IPS-15b (cell line): Measurements from ENCODE around the gene BACH2.
"Not testable (repeated sequence)": the region's sequence is repeated elsewhere in the genome, so short reads cannot be mapped to it uniquely, and the experiment has no call there.

Source experiments
- H3K27me3 ChIP-seq: one replicate; pipeline ENCODE4 v1.6.1; 2013; ENCODE audit warnings: low read length; ENCODE audit not compliant: control insufficient read depth, insufficient read depth
- H3K36me3 ChIP-seq: one replicate; pipeline ENCODE4 v1.6.1; 2013; ENCODE audit warnings: low read length; ENCODE audit not compliant: control insufficient read depth, insufficient read depth
- H3K4me1 ChIP-seq: one replicate; pipeline ENCODE4 v1.6.1; 2013; ENCODE audit warnings: mild to moderate bottlenecking, low read length; ENCODE audit not compliant: control insufficient read depth, insufficient read depth
- H3K4me3 ChIP-seq: one replicate; pipeline ENCODE4 v1.5.1; 2013; ENCODE audit warnings: low read depth, low read length
- H3K9ac ChIP-seq: one replicate; pipeline ENCODE4 v1.6.1; 2013; ENCODE audit warnings: low read depth, mild to moderate bottlenecking, low read length
- H3K9me3 ChIP-seq: one replicate; pipeline ENCODE4 v1.6.1; 2013; ENCODE audit warnings: mild to moderate bottlenecking, low read length; ENCODE audit not compliant: control insufficient read depth, insufficient read depth

The BACH2 gene

GRCh38 chr6:90216072-90216977, 80.3 kb downstream of the BACH2 start:
- peaks cover 38% of the 10 kb centered on the region for H3K4me1 ChIP-seq
- peak overlapping the region; percentile 27 for H3K9ac ChIP-seq

GRCh38 chr6:90214966-90215365, 81.7 kb downstream of the BACH2 start:
- Histone ChIP-seq H3K4me1 (peaks cover 38% of the 10 kb centered on the region), H3K9me3 (no peaks in the 10 kb centered on the region), H3K4me3 (no peak overlapping the region), H3K27me3 (no peaks in the 10 kb centered on the region), H3K36me3 (no peaks in the 10 kb centered on the region), H3K9ac (no peak overlapping the region)

More at GRCh38 chr6:90216072-90216977, 80.3 kb downstream of the BACH2 start:
- no peaks in the 10 kb centered on the region for H3K9me3 ChIP-seq
- no peaks in the 10 kb centered on the region for H3K27me3 ChIP-seq
- H3K4me3 ChIP-seq = no peak overlapping the region
- H3K36me3 ChIP-seq = no peaks in the 10 kb centered on the region

GRCh38 chr6:90214461-90214860, 82.2 kb downstream of the BACH2 start:
- Histone ChIP-seq H3K4me1 (peaks cover 35% of the 10 kb centered on the region), H3K9ac (no peak overlapping the region), H3K9me3 (no peaks in the 10 kb centered on the region), H3K36me3 (no peaks in the 10 kb centered on the region), H3K4me3 (no peak overlapping the region), H3K27me3 (no peaks in the 10 kb centered on the region)

- H3K9ac ChIP-seq = no peak overlapping the region
- H3K4me3 ChIP-seq = no peak overlapping the region
- no peaks in the 10 kb centered on the region for H3K9me3 ChIP-seq
- H3K36me3 ChIP-seq = no peaks in the 10 kb centered on the region
- H3K4me1 ChIP-seq = peaks cover 18% of the 10 kb centered on the region
- no peaks in the 10 kb centered on the region for H3K27me3 ChIP-seq
Observed at GRCh38 chr6:90212274-90212673, 84.4 kb downstream of the BACH2 start.

GRCh38 chr6:90209527-90209926, 87.1 kb downstream of the BACH2 start:
- Histone ChIP-seq H3K4me1 (no peaks in the 10 kb centered on the region), H3K4me3 (no peak overlapping the region), H3K9ac (no peak overlapping the region)

GRCh38 chr6:90208690-90209089, 88.0 kb downstream of the BACH2 start:
- H3K4me3 ChIP-seq, H3K36me3 ChIP-seq, H3K9ac ChIP-seq, H3K4me1 ChIP-seq, H3K27me3 ChIP-seq, H3K9me3 ChIP-seq: not testable (repeated sequence)

More at GRCh38 chr6:90209527-90209926, 87.1 kb downstream of the BACH2 start:
- H3K27me3 ChIP-seq = no peaks in the 10 kb centered on the region
- no peaks in the 10 kb centered on the region for H3K36me3 ChIP-seq
- H3K9me3 ChIP-seq = no peaks in the 10 kb centered on the region

- no peaks in the 10 kb centered on the region for H3K9me3 ChIP-seq
- no peaks in the 10 kb centered on the region for H3K27me3 ChIP-seq
- H3K9ac ChIP-seq = no peak overlapping the region
- no peaks in the 10 kb centered on the region for H3K36me3 ChIP-seq
- H3K4me1 ChIP-seq = no peaks in the 10 kb centered on the region
- H3K4me3 ChIP-seq = no peak overlapping the region
Observed at GRCh38 chr6:90204327-90205056, 92.2 kb downstream of the BACH2 start.

- H3K27me3 ChIP-seq = no peaks in the 10 kb centered on the region
- no peaks in the 10 kb centered on the region for H3K4me1 ChIP-seq
- no peak overlapping the region for H3K9ac ChIP-seq
- H3K4me3 ChIP-seq = no peak overlapping the region
- no peaks in the 10 kb centered on the region for H3K36me3 ChIP-seq
- H3K9me3 ChIP-seq = no peaks in the 10 kb centered on the region
Observed at GRCh38 chr6:90203672-90204071, 93.0 kb downstream of the BACH2 start.

- H3K4me1 ChIP-seq = no peaks in the 10 kb centered on the region
- peaks cover 4% of the 10 kb centered on the region for H3K36me3 ChIP-seq
Observed at GRCh38 chr6:90202156-90202555, 94.5 kb downstream of the BACH2 start.

GRCh38 chr6:90199900-90200299, 96.7 kb downstream of the BACH2 start:
- no peak overlapping the region for H3K4me3 ChIP-seq
- peaks cover 4% of the 10 kb centered on the region for H3K36me3 ChIP-seq
- H3K9ac ChIP-seq = no peak overlapping the region
- H3K27me3 ChIP-seq = no peaks in the 10 kb centered on the region
- H3K9me3 ChIP-seq = peaks cover 7% of the 10 kb centered on the region
- no peaks in the 10 kb centered on the region for H3K4me1 ChIP-seq

More at GRCh38 chr6:90202156-90202555, 94.5 kb downstream of the BACH2 start:
- Histone ChIP-seq H3K9ac (no peak overlapping the region), H3K4me3 (no peak overlapping the region), H3K9me3 (peaks cover 7% of the 10 kb centered on the region), H3K27me3 (no peaks in the 10 kb centered on the region)

- Histone ChIP-seq H3K9ac (no peak overlapping the region), H3K4me1 (no peaks in the 10 kb centered on the region), H3K4me3 (no peak overlapping the region), H3K9me3 (peaks cover 7% of the 10 kb centered on the region), H3K27me3 (no peaks in the 10 kb centered on the region), H3K36me3 (peaks cover 4% of the 10 kb centered on the region)
Observed at GRCh38 chr6:90198758-90199425, 97.8 kb downstream of the BACH2 start.
